Endodermal cell (in vitro differentiated cells): ENCODE measurements around the gene OR2M4. TPM values are rescaled to one million over a fixed set of nuclear protein-coding genes. Genes with fewer than 3 reads are reported as not detected.
"Not testable (repeated sequence)": the region's sequence is repeated elsewhere in the genome, so short reads cannot be mapped to it uniquely, and the experiment has no call there.

ENCODE experiments used
- DNase-seq: peaks from one replicate; pipeline ENCODE4 v3.0.0-alpha.2; 2017
- H3K27ac ChIP-seq: 2 replicates; pipeline ENCODE4 v1.5.1; 2013; ENCODE audit warnings: mild to moderate bottlenecking, low read depth, low read length, moderate library complexity
- H3K27me3 ChIP-seq: 2 replicates; pipeline ENCODE4 v1.6.1; 2013; ENCODE audit warnings: mild to moderate bottlenecking, low read length, moderate library complexity; ENCODE audit not compliant: insufficient read depth, control insufficient read depth, poor library complexity, severe bottlenecking
- H3K36me3 ChIP-seq: 2 replicates; pipeline ENCODE4 v1.7.0; 2013; ENCODE audit warnings: mild to moderate bottlenecking, low read length, moderate library complexity; ENCODE audit not compliant: control insufficient read depth, insufficient read depth
- H3K4me1 ChIP-seq: one replicate; pipeline ENCODE4 v1.7.0; 2013; ENCODE audit warnings: low read length; ENCODE audit not compliant: control insufficient read depth, insufficient read depth
- H3K4me3 ChIP-seq: 2 replicates; pipeline ENCODE4 v1.5.1; 2013; ENCODE audit warnings: mild to moderate bottlenecking, low read length, moderate library complexity
- H3K9ac ChIP-seq: 2 replicates; pipeline ENCODE4 v1.6.1; 2013; ENCODE audit warnings: mild to moderate bottlenecking, low read length, moderate library complexity; ENCODE audit not compliant: poor library complexity, severe bottlenecking; ENCODE audit errors: extremely low read depth
- H3K9me3 ChIP-seq: 2 replicates; pipeline ENCODE4 v1.6.1; 2013; ENCODE audit warnings: mild to moderate bottlenecking, low read length, moderate library complexity; ENCODE audit not compliant: control insufficient read depth
- H3K27ac Mint-ChIP-seq: 2 replicates; pipeline ENCODE4 v1.8.0; 2020; ENCODE audit warnings: mixed read lengths
- H3K27me3 Mint-ChIP-seq: 2 replicates; pipeline ENCODE4 v1.8.0; 2021; ENCODE audit warnings: mild to moderate bottlenecking, mixed read lengths; ENCODE audit not compliant: insufficient read depth
- H3K36me3 Mint-ChIP-seq: 2 replicates; pipeline ENCODE4 v1.8.0; 2020; ENCODE audit warnings: low read depth, mixed read lengths
- H3K4me1 Mint-ChIP-seq: 2 replicates; pipeline ENCODE4 v1.8.0; 2020; ENCODE audit warnings: mixed read lengths
- H3K4me3 Mint-ChIP-seq: 2 replicates; pipeline ENCODE4 v1.8.0; 2020; ENCODE audit warnings: mild to moderate bottlenecking, moderate library complexity, mixed read lengths
- H3K9me3 Mint-ChIP-seq: 2 replicates; pipeline ENCODE4 v1.8.0; 2020; ENCODE audit warnings: mild to moderate bottlenecking, mixed read lengths
- WGBS, 2 experiments: methylation state at CpG; one replicate each; pipeline versions ENCODE4 v1.1.5 to v1.1.7; 2013; ENCODE audit warnings: missing lambda C conversion rate in 2 of 2, mixed read lengths in 1 of 2; ENCODE audit not compliant: insufficient coverage in 1 of 2, insufficient read length in 1 of 2; 5-methylcytosine and 5-hydroxymethylcytosine counted together
- total RNA-seq, 2 donors: library from RNA; stranded (reverse); fragmentation: NEBNext Ultra II Directional in 1 of 2; extraction: Animal tissue kit (Norgen Biotek cat#: 25700) in 1 of 2; gene quantifications; 2 replicates in 1 of 2; 3 replicates in 1 of 2; pipeline ENCODE4 v1.2.1, GENCODE V29; 2021
- TF ChIP-seq, protein P1 (sequence below): fragments of 200-600 bp; sonication (generic); conservative IDR thresholded peaks from 2 replicates; pipeline ENCODE4 v1.5.0; 2021; ENCODE audit warnings: antibody characterized with exemption, mild to moderate bottlenecking

Gene OR2M4
- total RNA-seq, 2 donors from 2014 or later = not detected

GRCh38 chr1:248239478-248239877, 8.3 kb downstream of the OR2M4 start:
- no peaks in the 10 kb centered on the region for H3K27me3 Mint-ChIP-seq
- peaks cover 3% of the 10 kb centered on the region for H3K36me3 Mint-ChIP-seq
- no peak for DNase-seq
- TF ChIP-seq, protein P1, sequence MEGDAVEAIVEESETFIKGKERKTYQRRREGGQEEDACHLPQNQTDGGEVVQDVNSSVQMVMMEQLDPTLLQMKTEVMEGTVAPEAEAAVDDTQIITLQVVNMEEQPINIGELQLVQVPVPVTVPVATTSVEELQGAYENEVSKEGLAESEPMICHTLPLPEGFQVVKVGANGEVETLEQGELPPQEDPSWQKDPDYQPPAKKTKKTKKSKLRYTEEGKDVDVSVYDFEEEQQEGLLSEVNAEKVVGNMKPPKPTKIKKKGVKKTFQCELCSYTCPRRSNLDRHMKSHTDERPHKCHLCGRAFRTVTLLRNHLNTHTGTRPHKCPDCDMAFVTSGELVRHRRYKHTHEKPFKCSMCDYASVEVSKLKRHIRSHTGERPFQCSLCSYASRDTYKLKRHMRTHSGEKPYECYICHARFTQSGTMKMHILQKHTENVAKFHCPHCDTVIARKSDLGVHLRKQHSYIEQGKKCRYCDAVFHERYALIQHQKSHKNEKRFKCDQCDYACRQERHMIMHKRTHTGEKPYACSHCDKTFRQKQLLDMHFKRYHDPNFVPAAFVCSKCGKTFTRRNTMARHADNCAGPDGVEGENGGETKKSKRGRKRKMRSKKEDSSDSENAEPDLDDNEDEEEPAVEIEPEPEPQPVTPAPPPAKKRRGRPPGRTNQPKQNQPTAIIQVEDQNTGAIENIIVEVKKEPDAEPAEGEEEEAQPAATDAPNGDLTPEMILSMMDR = no peak
- H3K27ac Mint-ChIP-seq = no peak overlapping the region
- Histone ChIP-seq H3K9me3 (peaks cover 85% of the 10 kb centered on the region), H3K27me3 (no peaks in the 10 kb centered on the region), H3K27ac (no peak overlapping the region), H3K36me3 (no peaks in the 10 kb centered on the region), H3K4me1 (no peaks in the 10 kb centered on the region), H3K9ac (no peak overlapping the region), H3K4me3 (no peak overlapping the region)
- WGBS, 2 experiments = 75 to 89% methylated on average over 9 of the region's 9 CpGs
- H3K9me3 Mint-ChIP-seq = peaks cover 84% of the 10 kb centered on the region
- H3K4me3 Mint-ChIP-seq = no peak overlapping the region
- no peaks in the 10 kb centered on the region for H3K4me1 Mint-ChIP-seq

- no peaks in the 10 kb centered on the region for H3K36me3 Mint-ChIP-seq
- H3K4me3 Mint-ChIP-seq = no peak overlapping the region
- H3K27ac ChIP-seq = no peak overlapping the region
- DNase-seq = peak; percentile 56
- no peaks in the 10 kb centered on the region for H3K27me3 Mint-ChIP-seq
- H3K4me1 ChIP-seq = no peaks in the 10 kb centered on the region
- no peak overlapping the region for H3K9ac ChIP-seq
- H3K27me3 ChIP-seq = no peaks in the 10 kb centered on the region
- H3K9me3 ChIP-seq = peaks cover 86% of the 10 kb centered on the region
- H3K9me3 Mint-ChIP-seq = peaks cover 74% of the 10 kb centered on the region
- TF ChIP-seq, protein P1 = peak; percentile 74
- H3K4me3 ChIP-seq = no peak overlapping the region
- H3K27ac Mint-ChIP-seq = no peak overlapping the region
- H3K4me1 Mint-ChIP-seq = no peaks in the 10 kb centered on the region
- WGBS, 2 experiments = 26 to 51% methylated on average over 6 to 14 of the region's 14 CpGs
- H3K36me3 ChIP-seq = no peaks in the 10 kb centered on the region
These were observed 12.0 kb downstream of the OR2M4 start for GRCh38 chr1:248243204-248243603.

GRCh38 chr1:248259309-248259708, 28.1 kb downstream of the OR2M4 start:
- peaks cover 63% of the 10 kb centered on the region for H3K9me3 Mint-ChIP-seq
- DNase-seq, H3K27me3 Mint-ChIP-seq, H3K36me3 ChIP-seq, H3K4me3 Mint-ChIP-seq, H3K27ac ChIP-seq, H3K4me1 ChIP-seq, H3K4me1 Mint-ChIP-seq, H3K27me3 ChIP-seq, H3K4me3 ChIP-seq, H3K27ac Mint-ChIP-seq, H3K36me3 Mint-ChIP-seq, H3K9ac ChIP-seq: not testable (repeated sequence)
- WGBS, 2 experiments = 67 to 71% methylated on average over 1 of the region's 1 CpG
- peaks cover 53% of the 10 kb centered on the region for H3K9me3 ChIP-seq

GRCh38 chr1:248268178-248268577, 37.0 kb downstream of the OR2M4 start:
- 78% methylated on average over 3 of the region's 4 CpGs; no CpG with 5 or more reads in 1 of the 2 experiments for WGBS, 2 experiments
- H3K27me3 Mint-ChIP-seq = no peaks in the 10 kb centered on the region
- H3K36me3 ChIP-seq = no peaks in the 10 kb centered on the region
- TF ChIP-seq, protein P1 = no peak
- H3K9me3 ChIP-seq = peaks cover 66% of the 10 kb centered on the region
- no peak overlapping the region for H3K9ac ChIP-seq
- no peaks in the 10 kb centered on the region for H3K36me3 Mint-ChIP-seq
- H3K4me3 Mint-ChIP-seq = no peak overlapping the region
- no peak overlapping the region for H3K4me3 ChIP-seq
- H3K27me3 ChIP-seq = no peaks in the 10 kb centered on the region
- H3K4me1 ChIP-seq = no peaks in the 10 kb centered on the region
- H3K27ac ChIP-seq = no peak overlapping the region
- no peak overlapping the region for H3K27ac Mint-ChIP-seq
- no peak for DNase-seq
- H3K4me1 Mint-ChIP-seq = no peaks in the 10 kb centered on the region
- peaks cover 73% of the 10 kb centered on the region for H3K9me3 Mint-ChIP-seq

- peaks cover 60% of the 10 kb centered on the region for H3K9me3 ChIP-seq
- not testable (repeated sequence) for H3K4me1 Mint-ChIP-seq, H3K27ac Mint-ChIP-seq, DNase-seq, H3K36me3 Mint-ChIP-seq, H3K4me1 ChIP-seq, H3K27ac ChIP-seq, H3K4me3 ChIP-seq, H3K9ac ChIP-seq, H3K27me3 ChIP-seq, H3K4me3 Mint-ChIP-seq, H3K36me3 ChIP-seq, H3K27me3 Mint-ChIP-seq
- WGBS, 2 experiments = 87% methylated on average over 9 of the region's 16 CpGs; no CpG with 5 or more reads in 1 of the 2 experiments
- H3K9me3 Mint-ChIP-seq = peaks cover 69% of the 10 kb centered on the region
These were observed 42.0 kb downstream of the OR2M4 start for GRCh38 chr1:248273225-248273624.
